DMS153 treated with DMSO at 0.1 percent for 48 hours (cell line): ENCODE results near the gene RFC1.
"Not testable (repeated sequence)": the region's sequence is repeated elsewhere in the genome, so short reads cannot be mapped to it uniquely, and the experiment has no call there.

Experiments used
- DNase-seq: peaks from one replicate; lab custom pipeline; 2025; ENCODE audit not compliant: unreplicated experiment; lab: John Stamatoyannopoulos, UW

RFC1 gene

DNA sequence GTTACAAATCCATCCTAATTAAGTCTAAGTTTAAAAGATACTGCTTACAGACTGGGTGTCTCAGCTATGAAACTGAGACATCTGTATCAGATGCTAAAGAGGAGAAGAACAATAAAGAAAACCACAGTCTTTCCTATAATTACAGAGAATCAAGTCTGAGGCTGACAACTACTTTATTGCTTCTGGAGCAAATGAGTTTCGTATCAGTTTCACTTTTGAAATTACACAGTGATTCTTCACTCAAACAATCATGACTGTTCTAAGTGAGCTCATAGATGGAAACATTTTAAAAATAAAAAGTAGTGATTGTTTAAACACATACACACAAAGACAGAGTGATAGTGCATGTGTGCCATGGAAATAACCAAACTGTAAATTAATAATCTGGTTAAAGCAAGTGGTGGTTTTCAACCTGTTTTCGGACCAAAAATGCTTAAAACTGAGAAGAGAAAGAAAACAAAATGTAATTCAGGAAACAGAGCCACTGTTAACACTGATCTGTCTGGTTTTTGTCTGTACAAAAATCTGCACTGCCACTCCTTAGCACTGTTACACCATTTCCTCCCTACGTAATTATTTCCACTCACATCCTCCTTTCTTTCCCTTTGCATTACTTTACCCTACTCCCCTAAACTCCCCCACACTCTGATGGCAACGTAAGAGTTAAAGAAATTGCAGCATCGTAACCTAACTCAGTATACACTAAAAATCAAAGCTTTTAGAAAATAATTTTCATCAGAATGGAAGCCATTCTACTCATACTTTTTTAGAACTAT lies 12.5 kb downstream of the RFC1 start:
- DNase-seq = no peak

DNA sequence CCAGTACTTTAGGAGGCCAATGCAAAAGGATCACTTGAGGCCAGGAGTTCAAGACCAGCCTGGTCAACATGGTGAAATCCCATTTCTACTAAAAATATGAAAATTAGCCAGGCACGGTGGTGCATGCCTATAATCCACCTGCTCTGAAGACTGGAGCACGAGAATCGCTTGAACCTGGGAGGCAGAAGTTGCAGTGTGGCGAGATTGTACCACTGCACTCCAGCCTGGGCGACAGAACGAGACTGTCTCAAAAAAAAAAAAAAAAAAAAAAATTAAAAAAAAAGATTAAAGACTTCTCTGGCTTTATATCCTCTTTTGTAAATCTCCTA lies 13.0 kb downstream of the RFC1 start:
- DNase-seq = not testable (repeated sequence)

DNA sequence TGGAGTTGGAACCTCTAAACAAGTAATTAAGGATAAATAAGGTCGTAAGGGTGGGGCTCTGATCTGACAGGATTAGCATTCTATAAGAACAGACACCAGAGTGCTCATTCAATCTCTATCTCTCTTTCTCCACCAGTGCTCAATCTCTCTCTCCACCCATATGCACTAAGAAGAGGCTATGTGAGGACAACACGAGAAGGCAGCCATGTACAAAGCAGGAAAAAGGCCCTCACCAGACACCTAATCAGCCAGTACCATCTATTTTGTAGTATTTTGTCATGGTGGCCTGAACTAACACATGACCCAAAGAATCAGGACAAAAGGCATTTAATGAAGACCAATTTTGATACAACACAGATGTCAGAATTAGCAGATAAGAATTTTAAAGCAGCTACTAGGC lies 16.8 kb downstream of the RFC1 start:
- DNase-seq = no peak

DNA sequence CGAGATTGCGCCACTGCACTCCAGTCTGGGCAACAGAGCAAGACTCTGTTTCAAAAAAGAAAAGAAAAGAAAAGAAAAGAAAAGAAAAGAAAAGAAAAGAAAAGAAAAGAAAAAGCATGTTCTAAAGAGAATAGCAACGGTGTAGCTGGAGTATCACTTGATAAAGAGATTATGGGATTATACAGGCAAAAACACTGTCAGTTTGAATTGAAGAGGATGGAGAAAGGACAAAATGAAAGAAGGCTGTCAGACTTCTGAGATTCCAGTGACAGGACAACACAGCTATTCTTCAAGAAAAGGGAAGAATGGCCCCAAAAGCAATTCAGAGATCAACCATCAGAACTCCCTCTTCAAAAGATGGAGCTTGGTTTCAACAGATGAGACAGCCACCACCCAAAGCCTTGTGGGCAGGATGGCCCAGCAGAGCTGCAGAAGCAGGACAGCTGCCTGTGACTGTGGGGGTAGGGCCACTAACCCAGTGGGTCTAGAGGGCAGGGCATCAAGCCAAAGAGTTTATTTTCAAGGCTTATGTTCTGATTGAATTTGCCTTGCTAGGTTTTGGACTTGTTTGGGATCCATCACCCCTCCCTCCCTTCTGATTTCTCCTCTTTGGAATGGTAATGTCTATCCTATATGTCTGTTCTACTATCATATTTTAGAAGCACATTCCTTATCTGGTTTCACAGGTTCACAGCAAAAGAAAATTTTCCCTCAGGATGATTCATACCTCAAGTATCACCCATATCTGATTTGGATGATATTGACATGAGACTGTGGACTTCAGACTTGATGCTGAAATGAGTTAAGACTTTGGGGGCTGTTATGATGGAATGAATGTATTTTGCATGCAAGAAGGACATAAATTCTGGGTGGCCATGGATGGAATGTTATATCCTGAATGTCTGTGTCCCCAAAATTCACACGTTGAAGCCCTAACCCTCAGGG lies 17.5 kb downstream of the RFC1 start:
- DNase-seq = no peak

DNA sequence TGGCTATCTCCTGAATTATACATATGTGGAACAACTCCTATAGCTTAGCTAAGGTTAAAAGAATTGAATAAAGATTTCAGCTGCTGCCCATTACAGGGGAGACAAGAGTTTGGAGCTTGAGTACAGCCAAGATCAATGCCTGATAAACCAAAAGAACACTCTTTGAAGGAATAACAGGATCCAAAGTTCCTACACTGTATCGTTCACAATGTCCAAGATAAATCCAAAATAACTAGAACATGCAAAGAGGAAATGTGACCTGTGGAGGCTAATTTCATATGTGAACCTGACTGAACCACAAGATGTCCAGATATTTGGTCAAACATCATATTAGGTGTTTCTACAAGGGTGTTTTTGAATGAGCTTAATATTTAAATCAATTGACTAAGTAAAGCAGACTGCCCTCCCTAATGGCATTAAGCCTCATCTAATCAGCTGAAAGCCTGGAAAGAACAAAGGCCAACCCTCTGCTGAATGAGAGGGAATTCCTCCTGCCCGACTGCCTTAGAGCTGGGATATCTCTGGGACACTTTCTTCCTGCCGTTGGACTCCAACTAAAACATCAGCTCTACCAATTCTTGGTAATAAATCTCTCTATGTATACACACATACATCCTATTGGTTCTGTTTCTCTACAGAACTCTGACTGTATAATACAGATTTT lies 19.2 kb downstream of the RFC1 start:
- no peak for DNase-seq

DNA sequence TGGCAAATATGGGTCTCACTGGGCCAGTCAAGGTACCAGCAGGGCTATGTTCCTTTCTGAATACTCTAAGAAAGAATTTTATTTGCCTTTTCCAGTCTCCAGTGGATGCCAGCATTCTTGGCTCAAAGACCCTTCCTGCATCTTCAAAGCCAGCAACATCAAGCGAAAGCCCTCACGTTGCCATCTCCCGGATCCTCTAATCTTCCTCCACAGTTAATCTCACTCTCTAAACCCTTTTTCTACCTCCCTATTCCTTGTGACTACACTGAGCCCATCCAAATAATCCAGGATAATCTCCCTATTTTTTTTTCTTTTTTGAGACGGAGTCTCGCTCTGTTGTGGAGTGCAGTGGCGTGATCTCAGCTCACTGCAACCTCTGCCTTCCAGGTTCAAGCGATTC lies 23.4 kb downstream of the RFC1 start:
- no peak for DNase-seq

DNA sequence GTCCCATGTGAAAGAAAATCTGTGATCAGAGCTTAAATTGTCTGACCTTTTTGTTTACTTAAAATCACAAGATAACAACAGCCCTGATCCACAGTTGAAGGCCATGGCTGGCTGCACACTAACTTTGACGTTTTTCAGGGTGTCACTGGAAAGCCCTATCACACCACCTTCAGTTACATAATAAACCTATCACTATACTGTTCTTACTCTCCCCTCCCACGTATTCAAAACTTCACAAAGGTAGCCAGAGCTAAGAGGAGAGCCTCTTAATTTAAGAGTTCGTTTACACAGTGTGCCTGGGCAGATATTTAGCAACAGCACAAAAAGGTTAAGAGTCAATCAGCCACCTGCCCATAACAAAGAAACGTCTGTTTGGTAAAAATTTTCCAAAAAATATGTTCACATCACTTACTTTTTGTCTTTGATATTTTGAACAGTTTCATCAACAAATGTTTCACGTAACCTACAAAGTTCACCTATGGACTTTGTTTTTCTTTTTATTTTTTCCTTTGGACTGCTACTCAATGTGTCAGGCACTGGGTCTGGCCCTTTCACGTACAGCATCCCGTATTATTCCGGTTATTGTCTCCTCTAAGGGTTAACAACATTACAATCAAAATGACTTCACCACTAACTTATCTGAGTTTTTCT lies 25.0 kb downstream of the RFC1 start:
- DNase-seq = no peak

DNA sequence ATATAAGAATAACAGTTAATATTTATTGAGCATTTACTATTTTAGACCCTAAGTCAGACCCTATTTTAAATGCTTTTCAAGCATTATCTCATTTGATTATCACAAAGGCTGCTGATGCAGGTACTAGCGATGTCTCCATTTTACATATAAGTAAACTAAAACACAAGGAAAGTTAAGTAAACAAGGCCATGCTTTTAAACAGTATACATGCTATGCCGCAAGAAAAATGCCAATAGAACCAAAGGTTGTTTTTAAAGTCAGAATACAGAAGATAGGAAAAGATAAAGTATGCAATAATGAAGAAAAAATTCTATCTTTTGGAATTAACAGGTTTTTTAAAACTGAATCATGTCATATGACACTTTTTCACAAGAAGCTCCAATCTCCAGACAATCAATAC lies 26.2 kb downstream of the RFC1 start:
- no peak for DNase-seq

DNA sequence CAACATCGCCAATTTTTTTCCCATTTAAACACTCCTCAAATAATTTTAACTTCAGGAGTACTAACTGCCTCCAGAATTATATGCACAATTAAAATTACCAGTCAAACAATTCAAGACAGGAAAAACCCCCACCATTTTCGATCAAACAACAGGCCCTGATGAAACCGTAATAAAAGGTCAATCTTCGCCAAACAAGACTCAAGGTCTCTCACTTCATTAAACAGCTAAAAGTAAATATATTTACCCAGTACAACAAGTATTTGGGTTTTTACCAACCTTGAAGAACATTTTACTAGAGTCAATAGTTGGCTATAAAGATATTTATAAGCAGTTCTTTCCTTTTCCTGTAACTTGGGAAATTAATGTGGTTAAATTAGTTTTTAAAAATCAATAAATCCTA lies 28.3 kb downstream of the RFC1 start:
- DNase-seq = no peak

DNA sequence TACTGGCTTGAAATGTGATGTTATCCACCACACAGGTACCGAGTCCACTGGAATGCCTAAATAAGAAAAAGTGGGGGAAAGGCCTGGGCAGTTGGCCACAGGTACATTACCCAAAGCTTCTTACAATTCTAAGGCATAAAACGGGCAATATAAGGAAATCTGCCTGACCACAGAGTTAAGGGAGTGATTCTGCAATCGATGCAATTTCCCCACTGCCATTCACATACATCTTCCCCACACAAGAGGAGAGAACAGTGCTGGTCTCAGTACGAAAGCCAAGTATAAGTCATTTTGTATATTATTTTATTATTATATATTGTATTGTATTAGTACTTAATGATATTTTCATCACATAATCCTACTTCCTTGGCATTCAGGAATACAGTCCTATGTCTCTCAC lies 30.6 kb downstream of the RFC1 start:
- no peak for DNase-seq

DNA sequence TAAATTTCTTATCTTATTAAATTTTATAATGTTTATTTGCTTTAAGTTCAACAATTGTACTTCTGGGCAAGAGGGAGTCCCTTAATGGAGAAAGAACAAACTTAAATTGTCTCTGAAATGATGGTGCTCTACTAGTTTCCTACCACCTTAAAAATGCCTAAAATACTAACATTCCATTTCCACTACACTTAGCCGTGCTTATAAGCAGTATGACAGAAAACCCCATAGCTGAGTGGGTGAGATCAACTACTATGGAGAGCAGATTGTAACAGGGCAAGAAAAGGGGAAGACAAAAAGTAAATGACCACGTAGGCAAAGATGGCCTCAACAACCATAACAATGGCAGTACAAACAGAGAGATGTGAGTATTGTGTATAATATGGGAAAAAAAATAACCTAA lies 35.0 kb downstream of the RFC1 start:
- no peak for DNase-seq

DNA sequence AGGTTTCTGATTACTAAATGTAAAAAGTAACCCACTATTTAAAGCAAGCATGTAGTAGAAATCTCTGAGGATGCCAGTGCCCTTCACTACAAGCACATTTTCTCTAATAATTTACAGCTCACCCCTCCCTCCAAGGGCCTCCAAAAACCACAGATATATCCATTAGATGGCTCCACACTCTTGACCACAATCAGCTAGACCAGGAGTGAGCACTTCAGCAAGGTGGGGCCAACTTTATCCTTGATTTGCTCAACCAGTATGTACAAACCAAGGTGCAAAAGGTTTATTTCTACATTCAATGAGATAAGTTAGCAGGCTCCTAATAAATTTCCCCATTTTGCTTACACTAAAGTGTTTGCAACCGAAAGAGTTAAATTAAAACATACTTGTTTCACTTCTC lies 35.8 kb downstream of the RFC1 start:
- DNase-seq = no peak

DNA sequence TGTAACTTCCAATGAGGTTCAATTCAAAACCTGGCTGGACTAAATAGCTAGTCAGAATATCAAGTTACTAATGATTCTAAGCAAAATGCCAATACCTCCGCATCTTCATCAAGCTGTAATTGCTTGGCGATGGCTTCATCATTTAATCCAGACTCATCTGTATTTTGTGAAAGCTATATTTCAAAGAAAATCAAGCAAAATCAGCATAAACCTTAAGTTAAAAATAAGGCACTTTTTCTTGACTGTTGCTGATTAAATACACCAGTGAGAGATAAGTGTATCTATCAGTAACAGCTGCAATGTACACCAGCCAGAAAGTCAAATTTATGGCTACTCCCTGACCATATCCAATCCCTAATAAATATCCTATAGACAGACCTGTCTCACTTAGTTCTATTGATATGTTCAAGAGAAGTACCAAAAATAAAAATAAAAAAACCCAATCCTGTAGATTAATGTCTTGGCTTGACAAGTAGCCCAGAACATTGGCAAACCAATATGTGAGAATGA lies 39.6 kb downstream of the RFC1 start:
- DNase-seq = no peak

DNA sequence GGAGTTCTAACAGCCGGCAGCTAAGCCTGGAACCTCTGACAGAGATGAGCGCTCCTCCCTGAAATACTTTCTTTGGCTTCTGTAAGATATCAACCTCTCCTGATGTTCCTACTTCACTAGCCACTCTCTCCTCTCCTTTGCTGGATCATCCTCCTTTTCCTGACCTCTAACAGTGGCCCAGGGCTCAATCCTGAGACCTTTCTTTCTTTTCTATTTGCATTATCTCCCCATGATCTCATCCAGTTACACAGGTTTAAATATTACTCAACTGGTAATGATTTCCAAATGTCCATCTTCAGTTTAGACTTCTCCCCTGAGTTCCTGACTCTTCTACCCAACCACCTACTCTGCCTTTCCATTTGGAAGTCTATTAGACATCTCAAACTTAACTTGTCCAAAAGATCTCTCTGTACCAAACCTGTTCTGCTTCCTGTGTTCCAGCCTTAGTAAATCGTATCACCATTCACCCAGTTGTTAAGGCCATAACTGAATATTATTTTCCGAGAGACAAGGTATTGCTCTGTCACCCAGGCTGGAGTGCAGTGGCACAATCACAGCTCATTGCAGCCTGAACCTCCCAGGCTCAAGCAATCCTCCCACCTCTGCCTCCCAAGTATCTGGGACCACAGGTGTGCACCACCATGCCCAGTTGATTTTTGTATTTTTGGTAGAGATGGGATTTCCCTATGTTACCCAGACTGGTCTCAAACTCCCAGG lies 41.1 kb downstream of the RFC1 start:
- DNase-seq = no peak

DNA sequence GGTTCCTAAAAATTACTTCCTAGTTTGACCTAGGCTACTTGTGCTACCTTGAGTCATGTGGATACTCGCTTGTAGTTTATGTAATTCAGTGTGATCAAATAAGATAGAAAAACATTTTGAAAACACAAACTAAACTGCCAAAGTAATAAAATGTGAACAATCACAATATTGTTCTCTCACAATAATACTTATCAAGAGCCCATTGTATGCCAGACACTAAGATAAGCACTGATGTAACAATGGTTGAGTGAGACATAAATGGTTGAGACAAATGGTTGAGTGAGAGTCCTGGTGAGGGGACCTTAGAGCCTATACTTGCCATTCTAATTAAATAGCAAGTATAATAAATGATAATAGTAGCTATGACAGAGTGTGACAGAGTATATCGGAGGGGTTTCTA lies 41.7 kb downstream of the RFC1 start:
- no peak for DNase-seq

DNA sequence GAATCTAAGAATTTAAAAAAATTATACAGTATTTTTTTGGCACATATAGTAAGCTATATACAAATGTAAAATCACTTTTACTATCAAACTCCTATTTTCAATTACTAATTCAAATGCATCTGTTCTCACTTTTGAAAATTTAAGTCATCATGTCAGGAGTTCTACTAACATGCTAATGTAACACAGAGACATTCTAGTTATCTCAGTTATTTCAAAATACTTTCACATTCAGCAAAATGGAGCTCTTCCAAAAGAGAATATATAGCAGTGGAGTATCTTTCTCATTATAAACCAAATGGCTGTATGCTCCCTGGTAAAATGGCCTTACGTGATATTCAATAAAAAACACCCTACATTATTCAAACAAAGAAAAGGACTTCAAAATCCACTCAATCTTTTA lies 42.3 kb downstream of the RFC1 start:
- no peak for DNase-seq

DNA sequence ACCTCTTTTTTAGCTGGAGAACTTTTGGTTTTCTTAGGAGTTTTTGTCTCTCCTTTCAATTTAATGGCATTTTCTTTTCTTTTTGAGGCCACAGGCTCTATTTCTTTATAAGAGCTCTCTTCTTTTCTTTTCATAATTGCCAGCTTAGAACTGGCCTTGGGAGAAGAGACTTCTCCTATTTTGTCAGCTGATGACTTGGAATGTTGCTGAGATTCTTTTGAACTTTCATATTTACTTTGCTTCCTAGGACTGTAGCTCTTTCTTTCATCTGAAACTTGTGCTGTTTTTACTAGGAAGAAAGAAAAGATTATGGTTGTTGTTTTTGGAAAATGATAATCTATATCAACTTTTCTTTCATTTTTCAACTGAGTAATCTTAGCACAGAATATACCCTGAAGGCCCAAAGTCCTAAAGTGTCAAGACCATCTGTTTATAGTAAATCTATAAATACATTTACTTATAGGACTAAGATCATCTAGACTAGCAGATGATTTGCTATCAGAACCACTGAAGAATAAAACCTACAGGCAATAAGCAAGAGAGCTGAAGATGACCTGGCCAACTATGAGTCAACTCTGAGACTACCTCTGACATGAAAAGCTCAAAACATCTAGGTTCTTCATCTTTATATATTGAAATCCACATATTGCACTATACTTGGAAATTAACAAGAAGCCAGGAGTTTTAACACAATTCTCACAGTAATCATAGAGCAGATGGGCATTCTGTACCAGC lies 45.6 kb downstream of the RFC1 start:
- DNase-seq = no peak

DNA sequence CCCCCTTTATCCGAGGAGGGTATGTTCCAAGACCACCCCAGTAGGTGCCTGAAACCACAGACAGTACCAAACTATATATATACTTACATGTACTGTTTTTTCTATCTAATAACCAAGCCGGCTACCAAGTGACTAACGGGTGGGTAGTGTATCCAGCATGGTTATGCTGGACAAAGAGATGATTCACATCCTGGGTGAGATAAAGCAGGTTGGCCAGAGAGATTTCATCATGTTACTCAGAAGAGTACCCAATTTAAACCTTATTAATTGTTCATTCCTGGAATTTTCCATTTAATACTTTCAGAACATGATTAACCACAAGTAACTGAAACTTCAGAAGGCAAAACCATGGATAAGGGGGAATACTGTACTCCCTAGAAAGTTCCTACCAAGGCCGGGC lies 46.5 kb downstream of the RFC1 start:
- no peak for DNase-seq

DNA sequence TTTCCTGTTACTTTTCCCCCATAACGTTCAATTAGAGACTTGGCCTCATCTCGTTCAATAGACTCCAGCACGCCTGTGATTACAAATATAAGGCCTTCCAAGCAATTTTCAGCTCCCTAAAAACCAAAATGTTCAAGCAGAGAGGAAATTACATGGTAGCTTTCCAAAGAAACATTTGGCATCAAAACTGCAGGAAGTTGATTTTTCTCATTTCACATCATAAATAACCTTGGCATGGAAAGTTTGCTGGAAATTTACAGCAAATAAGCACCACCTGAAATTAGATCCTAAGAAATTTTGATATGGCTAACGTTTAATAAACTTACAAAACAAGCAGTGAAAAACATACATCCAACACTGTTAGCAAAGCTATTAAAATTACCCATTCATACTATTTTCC lies 53.3 kb downstream of the RFC1 start:
- no peak for DNase-seq

DNA sequence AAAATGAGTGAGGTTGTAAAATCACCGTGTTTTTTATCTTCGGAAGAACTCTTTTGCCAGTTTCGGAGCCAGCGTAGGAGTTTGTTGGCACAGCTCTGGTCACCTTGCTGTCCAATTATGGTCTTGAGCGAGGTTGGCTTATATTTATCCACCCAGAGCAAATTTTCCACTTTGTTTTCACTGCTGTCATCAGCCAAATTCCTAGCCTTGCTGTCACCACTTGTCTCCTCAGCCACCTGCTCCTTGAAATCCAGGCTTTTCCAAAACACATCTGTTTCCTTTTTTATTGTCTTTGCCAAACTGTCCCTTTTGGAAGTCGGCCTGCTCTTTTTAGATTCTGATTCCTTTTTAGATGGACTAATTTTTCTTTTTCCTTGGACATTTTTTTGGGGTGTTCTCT lies 57.6 kb downstream of the RFC1 start:
- DNase-seq = no peak
